GM11168 (cell line): ENCODE results near the gene BID.

Experiments
- in situ Hi-C: fragments of 300-500 bp; cut with MboI; formaldehyde crosslinking; loops from one replicate; pipeline ENCODE4 v1.12.0; 2022; ENCODE audit warnings: low sequenced_read_pairs; ENCODE audit not compliant: unreplicated experiment

BID gene

DNA sequence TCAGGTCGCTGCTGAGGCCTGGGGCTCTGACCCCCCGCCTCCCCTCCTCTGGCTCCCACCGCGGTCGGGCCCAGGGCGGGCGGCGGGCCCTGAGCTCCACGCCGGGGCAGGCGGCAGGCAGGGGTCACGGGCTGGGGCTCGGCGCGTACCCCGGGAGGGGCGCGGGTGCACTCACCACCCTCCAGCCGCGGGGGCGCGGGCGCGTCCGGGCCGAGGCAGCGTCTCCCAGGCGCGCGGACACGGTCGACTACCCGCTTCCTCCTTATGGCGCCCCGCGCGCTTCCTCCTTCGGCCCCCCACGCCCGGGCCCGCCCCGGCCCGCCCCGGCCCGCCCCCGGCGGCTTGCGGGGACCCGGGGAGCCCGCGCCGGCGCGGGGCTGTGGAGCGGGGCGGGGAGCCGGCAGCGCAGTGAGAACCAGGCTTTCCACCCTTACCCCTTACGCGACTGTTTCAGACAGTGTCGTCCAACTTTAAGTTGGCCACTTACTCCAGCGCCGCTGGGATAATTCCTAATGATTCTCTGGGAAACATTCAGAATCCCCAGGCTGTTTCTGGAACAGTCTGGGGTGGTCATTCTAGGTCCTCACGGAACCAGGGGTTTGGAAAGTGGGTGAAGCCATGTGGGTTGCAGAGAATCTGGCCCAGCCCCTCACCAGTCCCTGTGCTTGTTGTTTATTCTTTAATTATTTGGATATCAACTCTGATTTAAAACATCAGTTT is at the start of gene BID:
Gene BID, minus strand, starts transcription at position 264 of the 720 bp plus-strand sequence. CDS start 24,353 bp downstream, outside the sequence.
- in situ Hi-C loops = no loop called here

DNA sequence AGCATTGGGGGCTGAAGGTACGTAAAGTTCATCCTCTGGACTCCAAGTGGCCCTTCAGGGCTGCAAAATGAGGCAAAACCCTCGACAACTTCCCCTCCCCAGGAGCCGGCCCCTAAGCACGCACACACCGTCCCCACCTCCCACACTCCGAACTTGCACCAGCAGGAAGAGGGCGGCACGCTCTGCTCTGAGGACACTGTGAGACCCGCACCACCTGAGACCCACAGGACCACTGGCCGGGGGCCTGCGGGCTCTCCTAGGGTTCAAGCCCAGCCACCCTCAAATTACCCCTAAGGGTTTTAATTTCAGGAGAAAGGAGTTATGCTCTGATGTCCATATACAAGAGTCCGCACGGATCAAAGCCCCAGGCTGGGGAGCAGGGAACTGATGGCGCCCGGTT is 49.7 kb upstream of the BID start:
- in situ Hi-C loops = no loop called here

DNA sequence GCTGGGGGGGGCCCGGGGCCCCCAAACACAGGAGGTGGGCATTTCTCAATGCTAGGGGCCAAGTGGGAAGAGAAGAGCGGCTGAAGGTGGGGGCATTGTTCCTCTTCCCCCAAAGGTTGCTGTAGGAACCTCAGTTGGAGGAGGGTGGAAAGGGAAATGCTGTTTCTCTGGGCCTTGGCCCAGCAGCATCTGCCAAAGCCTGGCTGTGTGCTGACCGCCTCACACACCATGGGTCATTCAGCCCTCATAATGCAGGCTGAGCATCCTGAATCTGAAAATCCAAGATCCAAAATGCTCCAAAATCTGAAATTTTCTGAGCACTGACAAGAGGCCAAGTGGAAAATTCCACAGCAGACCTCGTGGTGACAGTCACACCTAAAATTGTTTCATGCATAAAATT is 49.0 kb upstream of the BID start:
- in situ Hi-C loops = no loop called here

DNA sequence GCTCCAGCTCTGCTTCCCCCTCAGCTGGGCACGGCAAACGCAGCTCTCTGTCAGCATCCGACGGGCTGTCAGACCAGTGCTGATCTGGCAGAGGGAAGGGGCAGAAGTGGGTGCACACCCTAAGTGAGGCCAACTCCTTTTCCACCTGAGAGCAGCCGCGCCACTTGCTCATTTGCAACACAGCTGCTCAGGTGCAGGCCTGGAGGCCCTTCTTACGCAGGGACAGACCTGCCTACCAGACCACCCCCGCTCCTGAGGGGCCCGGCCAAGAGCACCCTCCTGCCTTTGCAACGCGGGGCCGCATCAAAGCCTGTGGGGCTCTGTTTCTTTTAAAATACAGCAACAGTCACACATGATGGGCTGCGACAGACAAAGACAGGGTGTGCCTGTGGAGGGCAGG is 47.8 kb upstream of the BID start:
- in situ Hi-C loops = no loop called here

DNA sequence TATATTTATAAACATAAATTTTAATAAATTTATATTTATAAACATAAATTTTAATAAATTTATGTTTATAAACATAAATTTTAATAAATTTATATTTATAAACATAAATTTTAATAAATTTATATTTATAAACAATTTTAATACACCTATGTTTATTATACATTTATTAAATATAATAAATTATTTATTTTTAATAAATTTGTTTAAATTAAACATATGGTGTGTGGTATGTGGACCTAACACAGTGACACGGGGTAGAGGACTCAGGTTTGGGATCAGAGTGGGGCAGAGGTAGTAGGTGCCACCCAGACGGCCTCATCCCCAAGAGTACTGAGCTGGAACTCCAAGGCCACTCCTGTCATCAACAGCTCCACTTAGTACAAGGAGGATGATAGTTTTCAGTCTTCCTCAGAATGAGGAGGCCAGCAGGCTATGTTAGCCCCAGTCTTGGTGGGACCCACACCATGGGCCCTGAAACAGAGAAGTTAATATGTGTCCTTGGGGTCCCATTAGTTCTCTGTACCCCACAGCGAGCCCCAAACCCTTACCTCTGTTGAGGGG is 46.7 kb upstream of the BID start:
- in situ Hi-C loops = no loop called here

DNA sequence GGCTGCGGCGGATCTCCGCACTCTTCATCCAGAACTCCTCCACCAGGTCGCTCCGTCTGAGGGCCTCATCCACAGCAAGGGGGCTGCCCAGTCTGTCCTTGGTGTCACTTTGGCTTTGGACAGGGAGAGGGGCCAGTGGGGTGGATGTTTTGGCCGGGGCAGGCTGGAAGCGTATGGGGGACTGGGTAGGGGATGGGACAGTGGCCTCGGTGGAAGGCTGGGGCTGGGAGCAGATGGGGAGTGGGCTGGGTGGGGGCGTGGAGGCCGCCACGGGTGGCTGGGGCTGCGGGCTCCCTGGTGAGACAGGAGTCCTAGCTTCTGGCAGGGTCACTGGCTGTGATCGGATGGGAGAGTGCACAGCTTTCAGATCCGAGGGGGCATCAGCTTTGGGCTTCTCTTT is 44.4 kb upstream of the BID start:
- in situ Hi-C loops = no loop called here

DNA sequence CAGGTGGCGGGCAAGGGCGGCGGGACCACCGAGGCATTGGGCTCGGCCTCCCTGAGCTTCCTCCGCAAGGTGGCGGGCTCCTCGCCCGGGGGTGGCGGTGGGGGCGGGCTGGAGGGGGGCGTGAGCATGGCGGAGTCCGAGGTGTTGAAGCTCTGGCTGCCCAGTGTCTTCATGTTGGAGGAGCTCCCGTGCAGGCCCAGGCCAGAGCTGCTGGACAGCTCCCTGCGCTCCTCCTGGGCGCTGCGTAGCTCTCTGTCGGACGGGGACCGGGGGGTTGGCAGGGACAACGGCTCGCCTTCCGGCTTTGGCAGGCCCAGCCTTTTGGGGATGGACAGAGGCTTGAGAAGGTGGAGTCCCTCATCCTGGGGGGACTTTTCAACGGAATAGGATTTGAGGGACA is 43.9 kb upstream of the BID start:
- in situ Hi-C loops = no loop called here

DNA sequence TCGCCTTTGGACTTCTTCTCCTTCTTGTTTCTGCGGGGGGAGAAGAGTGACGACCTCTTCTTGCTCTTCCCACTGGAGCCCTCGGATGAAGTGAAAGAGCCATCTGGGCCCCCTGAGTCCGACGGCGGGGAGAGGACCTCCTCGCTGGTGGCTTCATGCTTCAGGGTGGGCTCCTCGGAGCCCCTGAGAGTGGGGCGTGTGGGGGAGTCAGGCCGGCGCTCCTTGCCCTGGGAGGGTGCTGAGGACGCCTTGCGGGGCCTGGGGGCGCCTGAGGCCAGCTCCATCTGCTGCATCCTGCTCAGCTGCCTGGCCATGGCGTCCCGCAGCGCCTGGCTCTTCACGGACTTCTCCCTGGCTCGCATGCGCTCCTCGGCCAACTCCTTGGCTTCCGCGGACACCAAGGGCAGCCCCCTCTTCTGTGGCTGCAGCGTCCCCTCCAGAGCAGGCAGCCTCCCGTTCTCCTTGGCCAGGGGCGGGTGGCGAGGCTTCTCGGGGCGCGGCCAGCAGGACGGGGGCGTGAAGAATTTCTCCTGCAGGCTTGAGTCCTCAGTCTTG is 43.3 kb upstream of the BID start:
- in situ Hi-C loops = no loop called here

DNA sequence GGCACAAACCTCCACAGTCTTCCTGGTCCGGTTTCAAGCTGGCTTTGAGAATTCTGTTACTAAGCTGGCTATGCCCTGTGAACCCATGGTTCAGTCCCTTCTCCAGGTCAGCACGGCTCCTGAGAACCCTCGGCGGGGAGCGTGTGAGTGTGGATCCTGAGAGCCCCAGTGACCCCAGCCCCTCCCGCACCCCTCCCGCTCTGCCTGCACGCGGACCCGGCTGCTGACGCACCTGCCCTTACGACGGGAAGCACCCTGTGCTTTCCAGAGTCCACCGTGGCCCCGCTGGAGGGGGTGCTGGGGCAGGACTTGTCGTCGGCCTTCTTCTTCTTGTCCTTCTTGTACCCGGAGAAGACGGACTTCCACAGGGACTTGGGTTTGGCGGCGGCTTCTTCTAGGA is 42.8 kb upstream of the BID start:
- in situ Hi-C loops = no loop called here

DNA sequence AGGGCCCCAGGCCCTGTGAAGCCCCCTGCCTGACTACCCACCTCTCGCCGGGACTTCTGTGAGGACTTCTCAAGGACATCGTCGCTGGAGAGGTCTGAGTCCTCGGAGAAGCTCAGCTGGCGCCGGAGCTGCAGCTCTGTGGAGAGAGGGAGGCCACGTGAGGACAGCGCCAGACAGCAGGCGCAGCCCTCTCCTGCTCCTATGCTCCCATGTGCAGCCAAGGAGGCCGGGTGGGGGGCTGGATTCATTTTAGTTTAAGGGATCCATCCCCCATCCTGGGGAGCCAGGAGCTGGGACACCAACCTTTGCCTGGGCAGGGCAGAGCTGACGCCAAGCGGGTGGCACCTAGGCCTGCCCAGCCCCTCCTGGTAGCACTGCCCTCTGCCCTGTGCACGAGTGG is 42.4 kb upstream of the BID start:
- in situ Hi-C loops = no loop called here

DNA sequence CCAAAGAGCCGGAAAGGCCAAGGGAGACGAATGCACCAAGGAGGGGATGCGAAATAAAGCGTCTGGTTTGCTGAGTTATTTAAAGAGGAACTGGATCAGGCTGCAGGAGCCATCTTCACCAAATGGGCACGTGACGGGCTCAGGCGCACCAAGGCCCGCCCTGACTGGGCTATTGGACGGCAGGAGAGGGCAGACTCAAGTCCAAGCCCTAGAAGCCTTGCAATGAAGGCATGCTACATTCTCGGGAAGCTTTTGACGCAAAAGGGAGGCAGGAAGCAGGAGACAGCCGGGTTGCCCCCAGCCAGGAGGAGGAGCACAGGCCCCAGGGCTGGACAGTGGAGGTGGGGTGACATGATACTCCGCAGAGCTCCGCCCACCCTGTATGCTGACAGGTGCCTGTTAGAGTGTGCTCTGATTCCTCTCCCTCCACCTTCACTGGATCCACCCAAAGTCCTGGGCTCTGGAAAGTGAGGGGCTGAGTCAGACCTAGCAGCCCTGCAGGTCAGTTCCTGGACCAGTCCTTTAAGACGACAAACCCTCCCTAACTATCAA is 41.5 kb upstream of the BID start:
- in situ Hi-C loops = no loop called here

DNA sequence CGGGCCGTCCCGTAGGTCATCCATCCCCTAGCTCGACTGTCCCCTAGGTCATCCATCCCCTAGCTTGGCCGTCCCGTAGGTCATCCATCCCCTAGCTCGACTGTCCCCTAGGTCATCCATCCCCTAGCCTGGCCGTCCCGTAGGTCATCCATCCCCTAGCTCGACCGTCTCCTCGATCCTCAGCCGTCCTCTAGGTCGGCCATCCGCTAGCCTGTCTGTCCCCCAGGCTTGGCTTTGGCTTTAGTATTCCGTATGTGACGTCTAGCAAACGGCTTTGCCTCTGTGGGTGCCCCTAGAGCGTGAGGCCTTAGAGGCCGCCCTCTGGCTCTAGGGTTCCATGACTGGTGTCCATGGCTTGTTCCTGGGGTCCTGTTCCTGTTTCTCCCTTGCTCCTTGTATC is 40.6 kb upstream of the BID start:
- in situ Hi-C loops = no loop called here

DNA sequence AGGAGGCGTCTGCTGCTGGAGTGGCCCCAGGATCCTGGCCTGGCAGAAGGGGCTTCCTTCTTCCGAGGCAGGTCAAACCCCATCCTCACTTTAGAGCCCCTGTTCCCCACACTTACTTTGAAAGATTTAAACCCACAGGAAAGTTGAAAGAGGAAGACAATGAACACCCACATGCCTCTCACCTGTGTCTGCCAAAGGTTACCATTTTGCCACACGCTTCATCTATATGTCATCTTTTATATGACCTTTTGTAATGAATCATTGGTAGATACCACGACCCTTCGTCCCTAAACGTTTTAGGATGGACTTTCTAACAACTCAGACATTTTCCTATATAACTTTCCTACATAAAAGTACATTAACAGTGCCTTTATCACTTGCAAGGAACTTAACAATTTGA is 39.8 kb upstream of the BID start:
- in situ Hi-C loops = no loop called here

DNA sequence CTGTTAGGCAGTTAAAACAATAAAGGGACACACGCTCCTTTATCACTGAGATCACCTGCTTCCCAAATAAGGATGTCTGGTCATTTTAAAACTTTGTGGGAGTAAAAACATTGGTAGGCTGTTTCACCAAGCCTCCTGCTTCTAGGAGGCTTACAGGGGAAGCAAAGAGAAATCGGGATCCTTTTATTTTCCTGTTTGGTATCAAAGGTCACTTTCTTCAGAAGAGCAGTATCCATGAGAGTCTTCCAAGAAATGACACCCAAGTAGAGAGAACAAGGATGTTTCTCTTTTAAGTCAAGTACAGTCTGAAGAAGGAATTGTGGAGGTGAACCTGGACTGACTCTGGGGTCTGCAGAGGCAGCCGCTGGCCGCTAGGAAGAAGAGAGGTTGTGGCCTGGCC is 36.9 kb upstream of the BID start:
- in situ Hi-C loops = no loop called here

DNA sequence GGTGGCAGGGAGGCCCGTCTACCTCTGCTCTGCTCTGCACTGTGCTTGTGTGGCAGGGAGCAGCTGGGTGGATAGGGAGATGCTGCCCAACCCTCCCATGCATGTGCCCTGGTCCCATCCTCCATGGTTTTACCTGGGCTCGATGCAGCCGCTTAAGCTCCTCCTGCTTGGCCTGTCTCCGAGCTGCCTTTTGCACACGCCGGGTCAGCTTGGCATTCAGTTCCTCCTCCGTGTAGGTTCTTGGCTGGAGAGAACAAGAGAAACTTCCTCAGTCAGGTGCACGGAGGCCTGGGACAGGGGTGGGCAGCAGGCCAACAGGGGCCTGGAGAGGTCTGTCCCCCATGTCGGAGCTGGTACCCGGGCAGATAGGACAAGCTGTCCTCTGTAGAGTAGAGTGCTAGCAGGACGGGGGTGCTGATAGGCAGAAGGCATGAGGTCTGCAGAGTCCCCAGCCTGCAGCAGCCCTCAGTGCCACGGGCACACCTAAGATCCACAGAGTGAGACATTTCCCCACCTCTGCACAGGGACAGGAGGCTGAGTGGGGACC is 36.4 kb upstream of the BID start:
- in situ Hi-C loops = no loop called here

DNA sequence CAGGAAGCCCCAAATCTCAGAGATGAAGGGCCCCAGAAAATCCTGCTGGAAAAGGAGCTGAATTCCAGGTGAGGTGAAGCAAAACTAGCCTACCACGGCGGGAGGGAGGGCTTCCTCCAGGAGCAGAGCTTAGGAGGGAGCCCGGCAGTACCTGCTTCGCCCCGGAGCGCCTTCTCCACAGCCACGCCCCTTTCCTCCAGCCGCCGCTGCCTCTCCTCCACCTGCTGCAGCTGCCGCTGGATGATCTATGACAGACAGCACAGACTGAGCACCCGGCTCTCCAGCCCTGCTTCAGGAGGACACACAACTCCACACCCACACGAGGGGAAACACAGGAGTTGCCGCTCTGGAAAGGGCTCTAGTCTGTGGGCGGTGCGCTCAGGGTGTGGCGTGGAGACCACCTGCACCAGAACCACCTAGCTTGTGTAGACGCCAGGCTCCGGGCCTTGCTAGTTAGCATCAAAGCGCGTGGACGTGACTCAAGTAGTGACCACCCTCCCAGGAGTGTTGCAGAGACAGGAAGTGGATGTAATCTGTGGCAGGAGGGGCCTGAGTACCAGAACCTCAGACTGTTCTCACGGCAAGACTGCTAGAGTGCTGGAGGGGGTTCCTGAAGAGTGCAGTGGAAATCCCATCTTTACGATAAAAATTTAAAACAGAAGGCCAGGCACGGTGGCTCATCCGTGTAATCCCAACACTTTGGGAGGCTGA is 34.6 kb upstream of the BID start:
- in situ Hi-C loops = no loop called here

DNA sequence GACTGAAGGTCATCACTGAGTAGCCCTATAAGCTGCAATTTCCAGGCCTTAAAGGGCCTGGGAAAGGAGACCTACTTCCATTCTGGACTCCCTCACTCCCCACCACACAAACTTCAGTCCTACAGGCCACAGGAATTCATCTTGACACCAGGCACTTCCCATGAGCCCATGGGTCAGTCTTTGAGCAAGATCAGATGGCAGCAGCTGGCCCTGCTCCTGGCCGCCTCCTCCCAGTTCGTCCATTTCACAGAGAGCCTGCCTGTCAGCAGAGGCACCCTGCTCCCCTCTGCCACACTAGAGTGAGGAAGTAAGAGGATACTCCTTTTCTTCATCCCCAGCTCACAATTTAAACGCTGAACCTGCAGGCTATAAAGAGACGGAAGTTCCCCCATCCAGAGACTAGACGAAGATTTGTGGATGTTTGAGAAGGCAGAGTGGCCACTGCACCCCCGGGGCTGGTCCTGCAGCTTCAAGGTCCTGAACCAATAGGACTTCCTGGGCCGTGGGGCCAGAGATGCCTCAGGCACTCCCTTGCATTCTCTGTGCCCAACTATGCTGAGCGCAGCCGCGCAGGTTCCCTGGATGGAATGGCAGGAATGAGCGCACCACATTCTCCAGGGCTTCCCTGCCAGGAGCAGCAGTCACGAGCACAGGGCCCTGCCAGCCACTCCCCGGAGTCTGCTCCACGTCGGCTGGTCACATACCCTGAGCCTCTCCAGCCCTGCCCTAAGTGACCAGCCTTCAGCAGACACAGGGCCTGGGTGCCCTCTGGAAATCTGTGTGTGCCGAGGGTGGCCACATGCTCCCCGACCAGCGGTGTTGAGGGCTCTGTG is 33.5 kb upstream of the BID start:
- in situ Hi-C loops = no loop called here

DNA sequence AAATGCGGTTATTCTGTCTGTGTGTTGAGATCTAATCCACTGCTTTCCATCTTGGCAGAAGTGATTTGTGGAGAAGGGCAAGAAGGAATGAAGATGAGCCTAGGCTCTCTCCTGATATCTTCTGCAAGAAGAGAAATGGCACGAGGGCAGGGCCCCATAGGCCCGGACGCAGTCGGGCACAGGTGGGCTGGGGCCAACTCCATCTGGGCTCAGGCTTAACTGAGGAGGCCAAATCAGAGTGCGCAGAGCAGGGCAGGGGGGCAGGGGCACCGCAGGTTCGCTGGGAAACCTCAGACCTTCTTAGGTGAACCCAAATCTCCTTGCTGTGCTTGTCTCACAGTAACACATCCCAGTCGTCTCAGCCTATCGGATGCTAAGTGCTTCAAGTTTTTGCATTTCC is 32.8 kb upstream of the BID start:
- in situ Hi-C loops = no loop called here

DNA sequence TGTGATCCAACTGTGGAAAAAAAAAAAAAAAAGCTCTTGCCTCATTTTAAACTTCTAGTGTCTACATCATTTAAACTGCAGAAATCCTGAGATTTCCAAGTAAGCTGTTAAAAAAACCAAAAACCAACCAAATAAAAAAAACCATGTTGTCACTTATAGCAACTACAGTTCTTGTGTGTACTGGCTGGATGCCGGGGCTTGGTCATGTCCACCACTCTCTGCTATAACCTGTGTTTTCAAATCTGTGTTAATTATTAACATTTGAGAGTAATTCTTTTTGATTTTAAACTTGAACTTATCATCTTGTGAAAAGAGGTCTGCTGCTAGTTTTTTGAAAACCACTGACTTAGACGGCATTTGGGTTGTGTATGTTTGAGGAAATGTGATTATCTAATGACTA is 32.2 kb upstream of the BID start:
- in situ Hi-C loops = no loop called here
